ENCODE measurements around the gene SLCO2B1.

SLCO2B1 gene

DNA sequence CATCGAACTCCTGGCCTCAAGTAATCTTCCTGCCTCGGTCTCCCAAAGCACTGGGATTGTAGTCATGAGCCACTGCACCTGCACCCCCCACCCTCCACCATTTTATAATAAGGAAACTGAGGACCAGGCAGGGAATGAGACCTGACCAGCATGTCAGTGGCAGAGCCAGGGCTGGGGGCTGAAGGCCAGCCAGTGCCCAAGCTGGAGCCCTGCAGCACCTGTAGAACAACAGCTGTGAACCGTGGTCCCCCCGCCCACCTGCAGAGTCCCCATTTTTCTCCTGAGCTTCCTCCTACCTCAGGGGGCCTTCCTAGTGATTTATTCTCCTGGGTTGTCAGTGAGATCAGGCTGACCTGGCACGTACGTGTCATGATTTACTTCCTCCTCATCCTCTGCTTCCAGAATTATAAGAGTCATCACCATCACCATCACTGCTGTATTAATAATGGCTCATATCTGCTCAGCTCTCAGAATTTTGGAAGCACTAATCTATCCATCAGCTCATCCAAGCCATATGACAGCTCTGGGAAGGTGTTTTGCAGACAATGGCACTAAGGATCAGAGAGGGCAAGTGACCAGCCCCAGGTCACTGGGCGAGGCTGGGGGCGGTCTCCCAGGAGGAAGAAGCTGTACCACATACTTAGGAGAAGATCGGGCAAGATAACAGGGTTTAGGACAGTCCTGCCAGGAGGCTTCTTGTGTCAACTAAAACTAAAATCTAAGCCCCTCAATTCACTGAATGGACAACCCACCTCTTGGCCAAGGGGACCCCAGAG is 5.5 kb upstream of the SLCO2B1 start:
- Histone ChIP-seq H3K36me3 (ENCODE audit: insufficient read depth, low read length) (no peaks in the 10 kb centered on the region), H3K9me3 (ENCODE audit: insufficient read depth, low read length, severe bottlenecking) (no peaks in the 10 kb centered on the region), H2AFZ (ENCODE audit: low read depth, low read length) (no peak overlapping the region), H3K9ac (ENCODE audit: low read depth, low read length) (no peak overlapping the region), H3K4me1 (ENCODE audit: insufficient read depth, low read length) (peaks cover 33% of the 10 kb centered on the region), H3K27me3 (ENCODE audit: insufficient read depth, low read length, poor library complexity) (peaks cover 2% of the 10 kb centered on the region), H3K79me2 (ENCODE audit: insufficient read depth, low read length) (no peaks in the 10 kb centered on the region), H4K20me1 (ENCODE audit: insufficient read depth, low read length) (no peaks in the 10 kb centered on the region), H3K27ac (ENCODE audit: low read length) (no peak overlapping the region), H3K4me2 (ENCODE audit: insufficient read depth, low read length) (no peak overlapping the region), H3K4me3 (ENCODE audit: low read depth in 1 of 2, low read length in 2 of 2) (no peak overlapping the region)
- ATAC-seq (ENCODE audit: insufficient read depth, low read depth) (no peak), DNase-seq (no peak)
- no peak for TF ChIP-seq EZH2 (IDR thresholded peaks at IDR 0.05; ENCODE audit: borderline replicate concordance, low read depth, low read length, severe bottlenecking)
- TF ChIP-seq, protein P1, sequence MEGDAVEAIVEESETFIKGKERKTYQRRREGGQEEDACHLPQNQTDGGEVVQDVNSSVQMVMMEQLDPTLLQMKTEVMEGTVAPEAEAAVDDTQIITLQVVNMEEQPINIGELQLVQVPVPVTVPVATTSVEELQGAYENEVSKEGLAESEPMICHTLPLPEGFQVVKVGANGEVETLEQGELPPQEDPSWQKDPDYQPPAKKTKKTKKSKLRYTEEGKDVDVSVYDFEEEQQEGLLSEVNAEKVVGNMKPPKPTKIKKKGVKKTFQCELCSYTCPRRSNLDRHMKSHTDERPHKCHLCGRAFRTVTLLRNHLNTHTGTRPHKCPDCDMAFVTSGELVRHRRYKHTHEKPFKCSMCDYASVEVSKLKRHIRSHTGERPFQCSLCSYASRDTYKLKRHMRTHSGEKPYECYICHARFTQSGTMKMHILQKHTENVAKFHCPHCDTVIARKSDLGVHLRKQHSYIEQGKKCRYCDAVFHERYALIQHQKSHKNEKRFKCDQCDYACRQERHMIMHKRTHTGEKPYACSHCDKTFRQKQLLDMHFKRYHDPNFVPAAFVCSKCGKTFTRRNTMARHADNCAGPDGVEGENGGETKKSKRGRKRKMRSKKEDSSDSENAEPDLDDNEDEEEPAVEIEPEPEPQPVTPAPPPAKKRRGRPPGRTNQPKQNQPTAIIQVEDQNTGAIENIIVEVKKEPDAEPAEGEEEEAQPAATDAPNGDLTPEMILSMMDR (IDR thresholded peaks at IDR 0.05; ENCODE audit: borderline replicate concordance, extremely low read depth, low read length, poor library complexity, severe bottlenecking): no peak

DNA sequence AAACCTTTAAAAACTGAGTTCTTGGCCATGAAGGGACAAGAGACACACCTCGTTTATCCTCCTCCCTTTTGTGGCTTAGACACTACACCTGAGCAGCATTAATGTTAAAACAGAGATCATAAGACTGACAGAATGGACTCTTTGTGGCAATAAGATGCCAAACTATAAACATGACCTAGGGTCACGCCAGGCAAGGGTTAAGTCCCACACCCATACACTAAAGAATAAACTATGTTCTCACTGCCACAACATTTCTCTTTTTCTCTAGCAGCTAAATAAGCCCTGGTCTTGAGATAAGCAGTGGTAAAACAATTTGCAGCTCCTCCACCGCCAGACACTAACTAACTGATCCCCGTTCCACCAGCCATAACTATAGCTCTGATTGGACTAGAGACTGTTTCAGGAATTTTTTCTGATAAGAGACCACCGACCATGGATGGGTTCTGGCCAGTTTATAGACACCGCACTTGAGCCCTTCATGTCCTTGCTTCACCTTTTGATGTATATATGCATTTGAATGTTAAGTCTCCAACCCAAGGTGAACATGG is 4.9 kb upstream of the SLCO2B1 start:
- Histone ChIP-seq H4K20me1 (ENCODE audit: insufficient read depth, low read length) (no peaks in the 10 kb centered on the region), H3K9ac (ENCODE audit: low read depth, low read length) (no peak overlapping the region), H3K4me3 (ENCODE audit: low read depth in 1 of 2, low read length in 2 of 2) (no peak overlapping the region), H2AFZ (ENCODE audit: low read depth, low read length) (no peak overlapping the region), H3K4me1 (ENCODE audit: insufficient read depth, low read length) (peaks cover 33% of the 10 kb centered on the region), H3K9me3 (ENCODE audit: insufficient read depth, low read length, severe bottlenecking) (no peaks in the 10 kb centered on the region), H3K27me3 (ENCODE audit: insufficient read depth, low read length, poor library complexity) (peaks cover 2% of the 10 kb centered on the region), H3K79me2 (ENCODE audit: insufficient read depth, low read length) (no peaks in the 10 kb centered on the region), H3K4me2 (ENCODE audit: insufficient read depth, low read length) (no peak overlapping the region), H3K36me3 (ENCODE audit: insufficient read depth, low read length) (no peaks in the 10 kb centered on the region), H3K27ac (ENCODE audit: low read length) (no peak overlapping the region)
- DNase-seq (no peak), ATAC-seq (ENCODE audit: insufficient read depth, low read depth) (no peak)
- TF ChIP-seq, protein P1 (IDR thresholded peaks at IDR 0.05; ENCODE audit: borderline replicate concordance, extremely low read depth, low read length, poor library complexity, severe bottlenecking): no peak
- TF ChIP-seq EZH2 (IDR thresholded peaks at IDR 0.05; ENCODE audit: borderline replicate concordance, low read depth, low read length, severe bottlenecking): no peak

DNA sequence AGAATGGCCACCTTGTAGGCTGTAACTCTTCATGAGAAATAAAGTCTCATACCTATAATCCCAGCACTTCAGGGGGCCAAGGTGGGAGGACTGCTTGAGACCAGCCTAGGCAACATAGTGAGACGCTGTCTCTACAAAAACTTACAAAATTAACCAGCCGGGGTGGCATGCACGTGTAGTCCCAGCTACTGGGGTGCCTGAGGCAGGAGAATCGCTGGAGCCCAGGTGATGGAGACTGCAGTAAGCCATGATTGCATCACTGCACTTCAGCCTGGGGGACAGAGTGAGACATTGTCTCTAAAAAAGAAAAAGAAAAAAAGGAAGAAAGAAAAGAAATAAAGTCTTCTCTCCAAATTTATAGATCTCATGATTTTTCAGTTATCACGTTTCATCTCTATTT is 4.2 kb upstream of the SLCO2B1 start:
- Histone ChIP-seq H3K27ac (ENCODE audit: low read length) (no peak overlapping the region), H3K9ac (ENCODE audit: low read depth, low read length) (no peak overlapping the region), H3K36me3 (ENCODE audit: insufficient read depth, low read length) (no peaks in the 10 kb centered on the region), H3K79me2 (ENCODE audit: insufficient read depth, low read length) (no peaks in the 10 kb centered on the region), H2AFZ (ENCODE audit: low read depth, low read length) (no peak overlapping the region), H3K9me3 (ENCODE audit: insufficient read depth, low read length, severe bottlenecking) (no peaks in the 10 kb centered on the region), H3K4me2 (ENCODE audit: insufficient read depth, low read length) (no peak overlapping the region), H3K27me3 (ENCODE audit: insufficient read depth, low read length, poor library complexity) (peaks cover 2% of the 10 kb centered on the region), H3K4me3 (ENCODE audit: low read depth in 1 of 2, low read length in 2 of 2) (no peak overlapping the region), H4K20me1 (ENCODE audit: insufficient read depth, low read length) (no peaks in the 10 kb centered on the region), H3K4me1 (ENCODE audit: insufficient read depth, low read length) (peaks cover 33% of the 10 kb centered on the region)
- DNase-seq (no peak), ATAC-seq (ENCODE audit: insufficient read depth, low read depth) (no peak)
- TF ChIP-seq, protein P1 (IDR thresholded peaks at IDR 0.05; ENCODE audit: borderline replicate concordance, extremely low read depth, low read length, poor library complexity, severe bottlenecking): no peak
- TF ChIP-seq EZH2 (IDR thresholded peaks at IDR 0.05; ENCODE audit: borderline replicate concordance, low read depth, low read length, severe bottlenecking): no peak
